HG02678 (cell line): ENCODE data around the gene ZNF462.
A peak's percentile ranks its signal among the peaks of the same experiment; 100 is the strongest.

Source experiments
- ATAC-seq: cut with Tn5 transposase; IDR thresholded peaks from one replicate; pipeline ENCODE4 v1.9.1; 2021; ENCODE audit warnings: mild to moderate bottlenecking, moderate library complexity; ENCODE audit not compliant: unreplicated experiment

ZNF462 gene

DNA sequence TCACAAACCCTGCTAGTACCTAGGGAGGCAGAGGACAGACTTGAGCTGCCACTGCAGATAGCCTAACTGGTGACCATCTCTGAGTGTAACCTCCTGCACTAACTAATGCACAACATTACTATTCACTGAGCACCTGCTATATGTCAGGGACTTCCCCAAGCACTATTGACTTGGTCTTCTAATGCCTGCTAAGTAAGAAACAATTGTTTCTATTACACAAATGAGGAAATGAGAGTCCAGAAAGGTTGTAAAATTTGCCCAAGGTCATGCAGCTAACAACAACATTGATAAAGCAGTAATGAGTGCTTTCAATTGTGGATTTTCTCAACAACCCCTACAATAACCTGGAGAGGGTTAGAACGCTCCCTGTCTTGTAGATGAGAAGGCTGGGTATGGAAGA, 183.7 kb downstream of the ZNF462 start:
- peak; percentile 88 for ATAC-seq

DNA sequence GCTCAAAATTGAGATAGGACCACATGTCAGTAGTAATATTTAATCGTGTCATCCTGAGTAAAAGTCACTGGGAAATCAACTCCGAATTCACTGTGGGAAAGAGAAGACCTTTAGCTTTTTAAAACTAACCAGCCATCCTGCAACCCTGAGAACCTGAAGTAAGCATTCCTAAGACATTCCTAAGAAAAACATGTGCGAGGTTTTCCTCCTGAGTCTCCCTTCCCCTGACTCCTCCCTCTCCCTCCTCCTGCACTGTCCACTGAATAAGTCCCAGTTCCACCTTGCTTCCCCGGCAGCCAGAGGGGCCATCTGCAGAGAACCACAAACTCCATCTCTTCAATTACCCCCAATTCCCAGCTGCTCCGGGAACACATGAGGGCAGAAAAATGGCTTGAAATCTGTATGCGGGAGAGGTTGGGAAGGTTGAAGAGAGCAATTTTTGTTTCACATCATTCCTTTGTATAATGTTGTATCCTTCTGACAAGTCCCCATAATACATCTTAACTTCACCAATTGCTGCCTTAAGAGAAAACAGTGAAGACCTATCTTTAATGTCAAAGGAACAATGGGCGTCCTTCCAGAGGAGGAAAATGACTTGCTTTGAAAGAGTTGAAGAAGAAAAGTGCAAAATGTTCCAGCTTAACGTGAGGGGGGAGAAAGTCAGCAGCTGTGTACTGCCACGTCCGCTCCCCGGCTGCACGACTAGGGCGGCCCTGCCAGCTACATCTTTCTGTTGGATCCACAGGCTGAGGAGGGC, 186.3 kb downstream of the ZNF462 start:
- no peak for ATAC-seq

DNA sequence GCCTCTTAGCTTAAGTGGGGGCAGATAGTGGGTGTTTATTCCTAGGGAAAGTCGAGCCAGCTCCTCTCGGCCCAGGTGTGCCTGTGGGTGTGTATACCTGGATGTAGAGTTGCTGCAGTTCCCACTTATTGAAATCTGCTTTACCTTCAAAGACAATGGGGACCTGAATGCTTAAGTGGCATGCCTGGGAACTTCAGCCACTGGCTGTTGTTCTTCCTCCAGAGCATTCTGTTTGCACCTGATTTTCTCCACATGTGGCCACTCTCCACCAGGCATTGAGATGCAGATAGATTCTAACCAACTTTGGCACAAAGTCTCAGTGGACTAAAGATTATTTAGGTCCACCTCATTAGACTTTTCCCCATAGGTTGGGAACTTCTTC, 186.8 kb downstream of the ZNF462 start:
- no peak for ATAC-seq

DNA sequence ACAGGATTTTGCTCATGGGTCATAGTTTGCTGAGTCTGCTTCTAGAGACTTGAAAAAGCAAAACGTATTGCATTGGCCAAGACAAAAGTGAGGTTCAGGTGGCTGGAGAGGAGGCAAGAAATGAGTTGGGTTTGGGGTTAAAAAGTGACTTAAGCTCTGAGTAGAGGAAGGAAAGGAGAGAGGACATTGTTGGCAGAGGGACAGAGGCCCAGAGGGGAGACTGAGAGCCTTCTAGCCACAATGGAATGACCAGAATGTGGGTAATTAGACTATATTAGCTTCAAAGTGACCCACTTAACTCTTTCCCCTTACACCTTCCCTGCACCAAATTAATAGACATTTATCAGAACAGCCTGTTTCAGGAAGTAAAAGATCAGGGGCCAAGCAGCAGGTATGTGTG, 188.4 kb downstream of the ZNF462 start:
- ATAC-seq: no peak

DNA sequence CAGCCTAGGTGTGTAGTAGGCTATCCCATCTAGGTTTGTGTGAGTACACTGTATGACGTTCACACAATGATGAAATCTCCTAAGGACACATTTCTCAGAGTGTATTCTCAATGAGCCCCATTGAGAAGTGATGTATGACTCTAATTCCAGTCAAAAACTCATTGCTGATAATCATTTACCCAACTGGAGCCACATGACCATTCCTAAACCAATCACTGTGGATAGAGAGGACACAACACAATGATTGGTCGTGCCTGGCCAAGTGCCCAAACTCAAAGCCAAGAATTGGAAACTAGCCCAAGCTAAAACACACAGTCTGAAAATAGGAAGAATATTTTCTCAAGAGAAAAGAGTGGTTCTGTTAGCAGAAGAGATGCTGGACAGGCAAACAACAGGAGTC, 191.2 kb downstream of the ZNF462 start:
- no peak for ATAC-seq

DNA sequence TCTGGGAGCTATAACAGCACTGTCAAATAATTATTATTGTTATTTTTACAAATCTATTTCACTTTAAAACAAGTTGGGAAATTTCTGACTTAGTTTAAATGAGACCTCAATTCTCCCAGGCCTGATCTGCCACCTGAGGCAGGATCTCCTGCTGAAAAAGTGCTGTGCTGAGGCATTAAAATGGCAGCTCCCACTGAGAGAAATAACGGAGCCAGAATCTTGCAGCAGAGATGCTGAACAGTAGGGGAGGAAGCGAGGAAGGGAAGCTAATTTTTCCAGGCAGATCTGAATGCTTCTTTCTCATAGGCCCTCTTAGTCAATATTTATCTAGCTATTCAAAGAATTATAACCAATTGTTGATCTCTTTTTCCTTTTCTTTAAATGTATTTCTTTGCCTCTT, 196.3 kb downstream of the ZNF462 start:
- no peak for ATAC-seq

DNA sequence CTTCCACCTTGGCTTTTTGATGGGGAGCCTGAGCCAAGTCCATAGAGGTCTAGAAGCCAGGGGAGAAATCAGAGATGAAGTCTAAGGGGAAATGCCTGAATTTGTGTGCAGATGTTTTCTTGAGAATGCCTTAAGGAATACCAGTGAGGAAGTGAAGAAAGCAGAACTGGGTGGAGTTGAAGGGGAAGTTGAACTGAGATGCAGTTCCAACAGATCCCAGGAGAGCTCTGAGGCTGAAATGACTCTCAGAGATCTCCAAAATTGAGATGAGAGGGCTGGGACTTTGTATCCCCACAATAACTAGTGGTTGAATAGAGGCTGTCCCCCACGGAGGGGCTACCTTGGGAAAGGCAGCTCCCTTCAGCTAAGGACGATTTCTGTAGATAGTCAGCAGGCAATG, 197.1 kb downstream of the ZNF462 start:
- no peak for ATAC-seq
